Parathyroid adenoma (tissue), 2 donors: ENCODE results near the gene TRUB2.

Experiments
- H2AFZ ChIP-seq: fragments of 300-600 bp; sonication (generic); one replicate; pipeline ENCODE4 v1.7.0; 2017; ENCODE audit warnings: antibody characterized with exemption, mild to moderate bottlenecking
- H3K27ac ChIP-seq: fragments of 300-600 bp; sonication (generic); one replicate; pipeline ENCODE4 v1.7.0; 2017
- H3K27me3 ChIP-seq: fragments of 300-600 bp; sonication (generic); one replicate; pipeline ENCODE4 v1.7.0; 2017; ENCODE audit warnings: low read length; ENCODE audit not compliant: control insufficient read depth, insufficient read depth
- H3K36me3 ChIP-seq: fragments of 300-600 bp; sonication (generic); one replicate; pipeline ENCODE4 v1.7.0; 2017; ENCODE audit warnings: low read length; ENCODE audit not compliant: control insufficient read depth, insufficient read depth
- H3K4me1 ChIP-seq: fragments of 300-600 bp; sonication (generic); one replicate; pipeline ENCODE4 v1.7.0; 2017; ENCODE audit warnings: control low read depth
- H3K4me2 ChIP-seq: fragments of 300-600 bp; sonication (generic); one replicate; pipeline ENCODE4 v1.7.0; 2017; ENCODE audit warnings: low read length
- H3K4me3 ChIP-seq: fragments of 300-600 bp; sonication (generic); one replicate; pipeline ENCODE4 v1.7.0; 2017; ENCODE audit warnings: low read depth, low read length
- H3K79me2 ChIP-seq: fragments of 300-600 bp; sonication (generic); one replicate; pipeline ENCODE4 v1.7.0; 2017; ENCODE audit warnings: control low read depth
- H3K9ac ChIP-seq: fragments of 300-600 bp; sonication (generic); one replicate; pipeline ENCODE4 v1.7.0; 2017; ENCODE audit warnings: mild to moderate bottlenecking
- H3K9me3 ChIP-seq: fragments of 300-600 bp; sonication (generic); one replicate; pipeline ENCODE4 v1.7.0; 2017; ENCODE audit warnings: low read length; ENCODE audit not compliant: control insufficient read depth
- CTCF ChIP-seq: fragments of 300-600 bp; sonication (generic); IDR thresholded peaks from one replicate; pipeline ENCODE4 v1.7.0; 2017; ENCODE audit warnings: antibody characterized with exemption, mild to moderate bottlenecking
- donor health status: primary hyperparathyroidism.

Gene TRUB2

GRCh38 chr9:128297221-128297773 is 24.9 kb downstream of the TRUB2 start:
- H3K4me2 ChIP-seq = no peak overlapping the region
- no peak overlapping the region for H2AFZ ChIP-seq
- TF ChIP-seq CTCF = no peak
- no peak overlapping the region for H3K27ac ChIP-seq
- no peak overlapping the region for H3K9ac ChIP-seq
- no peaks in the 10 kb centered on the region for H3K4me1 ChIP-seq
- no peaks in the 10 kb centered on the region for H3K36me3 ChIP-seq
- H3K9me3 ChIP-seq = no peaks in the 10 kb centered on the region
- H3K4me3 ChIP-seq = no peak overlapping the region
- H3K27me3 ChIP-seq = no peaks in the 10 kb centered on the region
- H3K79me2 ChIP-seq = no peaks in the 10 kb centered on the region

GRCh38 chr9:128296340-128297220 is 25.7 kb downstream of the TRUB2 start:
- Histone ChIP-seq H2AFZ (no peak overlapping the region), H3K27me3 (no peaks in the 10 kb centered on the region), H3K9ac (no peak overlapping the region), H3K79me2 (no peaks in the 10 kb centered on the region), H3K4me3 (no peak overlapping the region), H3K4me2 (no peak overlapping the region), H3K27ac (no peak overlapping the region), H3K36me3 (no peaks in the 10 kb centered on the region), H3K4me1 (no peaks in the 10 kb centered on the region), H3K9me3 (no peaks in the 10 kb centered on the region)
- no peak for TF ChIP-seq CTCF

- Histone ChIP-seq H2AFZ (no peak overlapping the region), H3K27ac (no peak overlapping the region), H3K36me3 (no peaks in the 10 kb centered on the region), H3K9ac (no peak overlapping the region), H3K9me3 (no peaks in the 10 kb centered on the region), H3K27me3 (no peaks in the 10 kb centered on the region), H3K4me3 (no peak overlapping the region), H3K4me2 (no peak overlapping the region), H3K79me2 (no peaks in the 10 kb centered on the region), H3K4me1 (no peaks in the 10 kb centered on the region)
- no peak for TF ChIP-seq CTCF
These were observed 28.1 kb downstream of the TRUB2 start for GRCh38 chr9:128294142-128294541.

- Histone ChIP-seq H3K36me3 (no peaks in the 10 kb centered on the region), H3K4me2 (no peak overlapping the region), H3K9me3 (no peaks in the 10 kb centered on the region), H2AFZ (no peak overlapping the region), H3K4me3 (no peak overlapping the region), H3K4me1 (no peaks in the 10 kb centered on the region), H3K9ac (no peak overlapping the region), H3K27me3 (no peaks in the 10 kb centered on the region), H3K27ac (no peak overlapping the region), H3K79me2 (no peaks in the 10 kb centered on the region)
- no peak for TF ChIP-seq CTCF
These were observed 29.2 kb downstream of the TRUB2 start for GRCh38 chr9:128293091-128293490.
